Fibroblast of the aortic adventitia (primary cell): ENCODE results near the gene FAM237B. TPM values are rescaled to one million over a fixed set of nuclear protein-coding genes. Genes with fewer than 3 reads are reported as not detected.

Experiments
- DNase-seq: peaks from one replicate; pipeline ENCODE4 v3.0.0-alpha.2; 2010; ENCODE audit warnings: low read depth
- H3K4me3 ChIP-seq: 2 replicates; pipeline ENCODE4 v1.5.1; 2011; ENCODE audit warnings: low read depth, mild to moderate bottlenecking, control low read depth, low read length, moderate library complexity
- CTCF ChIP-seq: IDR thresholded peaks from 2 replicates; pipeline ENCODE4 v1.5.1; 2011; ENCODE audit warnings: mild to moderate bottlenecking, low read length, control low read depth, inconsistent platforms; ENCODE audit not compliant: insufficient read depth
- total RNA-seq: library from RNA; depleted of rRNA; stranded (reverse); fragments of >200 nt; gene quantifications from 2 replicates; pipeline ENCODE4 v1.2.3, GENCODE V29; 2012; ENCODE audit warnings: low replicate concordance

FAM237B gene
- total RNA-seq, 1 donor, result not detected

GRCh38 chr7:90298145-90299038 lies 22.7 kb downstream of the FAM237B start:
- no peak overlapping the region for H3K4me3 ChIP-seq
- peak; percentile 83 for TF ChIP-seq CTCF
- DNase-seq, result peak; percentile 89

DNA sequence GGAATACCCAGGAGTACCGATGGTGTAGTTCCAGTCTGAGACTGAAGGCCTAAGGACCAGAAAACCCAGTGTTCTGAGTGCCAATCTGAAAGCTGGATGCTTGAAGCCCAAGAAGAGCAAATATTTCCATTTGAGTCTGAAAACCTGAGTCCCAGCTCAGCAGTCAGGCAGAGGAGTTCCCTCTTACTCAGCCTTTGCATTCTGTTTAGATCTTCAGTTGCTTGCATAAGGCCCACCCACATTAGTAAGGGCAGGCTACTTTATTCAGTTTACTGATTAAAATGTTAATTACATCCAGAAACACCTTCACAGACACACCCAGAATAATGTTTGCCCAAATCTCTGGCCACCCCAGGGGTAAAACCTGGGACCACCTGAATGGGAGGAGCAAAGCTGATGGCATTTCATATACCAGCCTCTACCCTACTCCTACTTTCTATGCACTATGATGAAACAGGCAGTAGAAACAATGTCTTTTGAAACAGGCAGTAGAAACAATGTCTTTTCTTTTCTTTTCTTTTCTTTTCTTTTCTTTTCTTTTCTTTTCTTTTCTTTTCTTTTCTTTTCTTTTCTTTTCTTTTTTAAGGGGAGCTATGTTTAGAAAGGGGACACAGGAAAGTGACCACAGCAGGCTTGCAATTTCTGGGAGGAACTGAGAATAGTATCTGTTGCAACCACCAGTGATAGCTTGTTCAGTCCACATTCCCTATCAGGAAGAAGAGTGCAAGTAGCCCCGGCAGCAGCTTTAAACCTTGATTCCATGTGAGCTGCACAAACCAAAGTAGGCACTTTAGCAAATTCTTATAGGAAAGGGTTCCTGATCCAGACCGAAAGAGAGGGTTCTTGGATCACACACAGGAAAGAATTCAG lies 30.6 kb downstream of the FAM237B start:
- DNase-seq, result no peak
- H3K4me3 ChIP-seq, result no peak overlapping the region
- TF ChIP-seq CTCF, result no peak

DNA sequence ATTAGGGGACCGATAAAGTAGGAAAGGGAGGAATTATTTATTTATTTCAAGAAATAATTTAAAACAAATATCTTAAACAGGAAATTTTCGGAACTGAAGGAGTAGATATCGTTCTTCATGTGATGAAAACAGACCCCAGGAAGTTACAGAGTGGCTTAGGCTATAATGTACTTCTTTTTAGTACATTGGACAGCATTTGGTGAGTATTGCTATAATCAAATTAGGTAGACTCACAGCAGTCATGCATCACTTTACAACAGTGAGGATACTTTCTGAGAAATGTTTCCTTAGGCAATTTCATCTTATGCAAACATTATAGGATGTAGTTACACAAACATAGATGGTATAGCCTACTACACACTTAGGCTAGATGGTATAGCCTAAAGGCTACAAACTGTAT lies 33.0 kb downstream of the FAM237B start:
- no peak overlapping the region for H3K4me3 ChIP-seq
- TF ChIP-seq CTCF, result no peak
- DNase-seq, result no peak

GRCh38 chr7:90276033-90276728 lies 44.9 kb downstream of the FAM237B start:
- no peak for DNase-seq
- no peak for TF ChIP-seq CTCF
- H3K4me3 ChIP-seq, result no peak overlapping the region

DNA sequence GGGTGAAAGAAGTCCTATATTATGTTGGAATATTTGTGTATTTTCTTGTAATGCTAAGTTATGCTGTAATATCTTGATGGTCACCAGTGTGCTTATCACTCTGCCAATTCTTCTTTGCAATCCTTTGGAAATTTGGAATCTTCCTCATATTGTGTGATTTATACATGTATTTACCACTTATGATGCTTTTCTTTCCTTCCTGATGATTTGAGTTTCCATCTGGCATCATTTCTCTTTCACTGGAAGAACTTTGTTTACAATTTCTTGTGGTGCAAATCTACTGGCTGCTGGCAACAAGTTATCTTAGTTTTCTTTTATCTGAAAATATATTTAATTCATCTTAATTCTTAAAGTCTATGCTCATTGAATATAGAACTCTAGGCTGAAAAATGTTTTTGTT lies 46.9 kb downstream of the FAM237B start:
- no peak for TF ChIP-seq CTCF
- peak; percentile 59 for DNase-seq
- H3K4me3 ChIP-seq, result no peak overlapping the region

DNA sequence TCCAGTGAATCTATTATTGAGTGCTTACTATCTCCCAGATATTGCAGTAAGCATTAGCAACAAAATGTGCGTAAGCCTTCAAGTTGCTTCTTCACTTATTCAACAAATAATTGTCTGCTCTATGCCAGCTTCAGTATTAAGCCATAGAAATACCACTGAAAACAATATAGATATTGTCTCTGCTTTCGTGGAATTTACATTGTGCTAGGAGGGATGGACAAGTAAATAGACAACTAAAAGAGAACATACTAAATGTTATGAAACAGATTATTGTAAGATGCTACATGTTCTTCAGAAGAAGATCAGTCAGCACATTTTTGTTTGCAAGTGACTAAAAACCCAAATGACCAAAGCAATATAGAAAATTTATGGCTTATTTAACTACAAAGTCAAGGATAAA lies 48.9 kb downstream of the FAM237B start:
- TF ChIP-seq CTCF, result no peak
- DNase-seq, result no peak
- H3K4me3 ChIP-seq, result no peak overlapping the region
